GM19467 (cell line): Measurements from ENCODE around the gene RNF223.
A peak's percentile ranks its signal among the peaks of the same experiment; 100 is the strongest.

Source experiments
- ATAC-seq: cut with Tn5 transposase; IDR thresholded peaks from one replicate; pipeline ENCODE4 v1.9.1; 2021; ENCODE audit warnings: mild to moderate bottlenecking, moderate library complexity; ENCODE audit not compliant: unreplicated experiment

Gene RNF223

GRCh38 chr1:1047407-1047806 is 26.7 kb downstream of the RNF223 start:
- no peak for ATAC-seq

- ATAC-seq: no peak
Observed at GRCh38 chr1:1046767-1047166, 27.3 kb downstream of the RNF223 start.

DNA sequence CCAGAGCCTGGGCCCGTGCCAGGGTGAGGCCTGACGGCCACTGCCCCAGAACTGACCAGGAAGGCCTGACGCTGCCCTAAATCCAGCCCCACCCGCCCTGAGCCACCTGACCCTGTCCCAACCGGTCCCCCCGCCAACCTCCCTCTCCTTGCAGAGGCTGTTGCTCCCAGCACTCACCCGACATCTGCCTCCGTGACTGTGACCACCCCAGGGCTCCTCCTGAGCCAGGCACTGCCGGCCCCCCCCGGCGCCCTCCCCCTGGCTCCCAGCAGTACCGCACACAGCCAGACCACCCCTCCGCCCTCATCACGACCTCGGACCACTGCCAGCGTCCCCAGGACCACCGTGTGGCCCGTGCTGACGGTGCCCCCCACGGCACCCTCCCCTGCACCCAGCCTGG is 27.9 kb downstream of the RNF223 start:
- no peak for ATAC-seq

- ATAC-seq: no peak
Observed at GRCh38 chr1:1045129-1045528, 29.0 kb downstream of the RNF223 start.

GRCh38 chr1:1044455-1045078 is 29.5 kb downstream of the RNF223 start:
- no peak for ATAC-seq

DNA sequence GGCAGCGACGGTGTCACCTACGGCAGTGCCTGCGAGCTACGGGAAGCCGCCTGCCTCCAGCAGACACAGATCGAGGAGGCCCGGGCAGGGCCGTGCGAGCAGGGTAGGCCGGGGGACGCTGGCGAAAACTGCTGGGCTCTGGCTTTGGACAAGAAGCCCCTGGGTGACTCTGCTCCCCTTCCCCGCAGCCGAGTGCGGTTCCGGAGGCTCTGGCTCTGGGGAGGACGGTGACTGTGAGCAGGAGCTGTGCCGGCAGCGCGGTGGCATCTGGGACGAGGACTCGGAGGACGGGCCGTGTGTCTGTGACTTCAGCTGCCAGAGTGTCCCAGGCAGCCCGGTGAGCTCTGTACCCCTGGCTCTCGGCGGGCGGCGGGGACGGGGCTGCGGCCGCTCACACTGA is 30.2 kb downstream of the RNF223 start:
- ATAC-seq: no peak

- ATAC-seq: no peak
Observed at GRCh38 chr1:1043411-1043810, 30.7 kb downstream of the RNF223 start.

DNA sequence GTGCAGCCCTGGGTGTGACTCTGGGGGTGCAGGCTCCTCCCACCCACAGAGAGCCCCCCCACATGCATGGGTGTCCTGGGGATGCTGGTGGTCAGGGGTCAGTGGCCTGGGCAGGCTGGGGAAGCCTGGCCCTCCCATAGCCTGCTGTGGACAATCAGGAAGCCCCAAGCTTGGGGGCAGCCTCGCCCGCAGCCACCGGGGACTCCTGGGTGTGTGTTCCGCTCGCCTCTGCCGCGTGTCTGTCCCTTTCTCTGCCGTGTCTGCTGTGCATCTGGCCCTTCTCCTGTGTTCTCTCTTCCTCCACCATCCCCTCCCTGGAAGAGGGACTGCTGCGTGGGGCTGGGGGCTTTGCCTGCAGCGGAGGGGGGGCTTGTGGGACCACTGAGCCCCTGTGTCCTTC is 31.3 kb downstream of the RNF223 start:
- no peak for ATAC-seq

GRCh38 chr1:1041873-1042272 is 32.2 kb downstream of the RNF223 start:
- no peak for ATAC-seq

- ATAC-seq: no peak
Observed at GRCh38 chr1:1041092-1041523, 33.0 kb downstream of the RNF223 start.

GRCh38 chr1:1040004-1040991 is 33.8 kb downstream of the RNF223 start:
- no peak for ATAC-seq

GRCh38 chr1:1039145-1039910 is 34.8 kb downstream of the RNF223 start:
- no peak for ATAC-seq

DNA sequence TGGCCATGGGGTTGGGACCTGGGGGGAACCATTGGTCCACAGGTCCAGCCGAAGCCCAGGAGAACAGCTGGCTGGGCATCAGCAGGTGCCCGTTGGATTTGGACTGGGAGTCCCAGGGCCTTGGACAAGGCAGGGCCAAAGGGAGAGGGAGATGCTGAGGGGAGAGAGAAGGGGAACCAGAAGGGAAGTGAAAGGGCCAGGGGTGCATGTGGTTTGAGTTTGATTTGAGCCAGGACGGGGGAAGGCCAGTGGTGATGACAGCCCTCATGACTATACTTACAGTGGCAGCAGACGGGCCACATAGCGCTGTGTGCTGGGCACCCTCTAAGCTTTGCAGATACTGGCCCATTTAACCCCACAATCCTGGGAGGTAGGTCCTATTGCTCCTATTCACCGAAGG is 35.4 kb downstream of the RNF223 start:
- ATAC-seq: no peak

DNA sequence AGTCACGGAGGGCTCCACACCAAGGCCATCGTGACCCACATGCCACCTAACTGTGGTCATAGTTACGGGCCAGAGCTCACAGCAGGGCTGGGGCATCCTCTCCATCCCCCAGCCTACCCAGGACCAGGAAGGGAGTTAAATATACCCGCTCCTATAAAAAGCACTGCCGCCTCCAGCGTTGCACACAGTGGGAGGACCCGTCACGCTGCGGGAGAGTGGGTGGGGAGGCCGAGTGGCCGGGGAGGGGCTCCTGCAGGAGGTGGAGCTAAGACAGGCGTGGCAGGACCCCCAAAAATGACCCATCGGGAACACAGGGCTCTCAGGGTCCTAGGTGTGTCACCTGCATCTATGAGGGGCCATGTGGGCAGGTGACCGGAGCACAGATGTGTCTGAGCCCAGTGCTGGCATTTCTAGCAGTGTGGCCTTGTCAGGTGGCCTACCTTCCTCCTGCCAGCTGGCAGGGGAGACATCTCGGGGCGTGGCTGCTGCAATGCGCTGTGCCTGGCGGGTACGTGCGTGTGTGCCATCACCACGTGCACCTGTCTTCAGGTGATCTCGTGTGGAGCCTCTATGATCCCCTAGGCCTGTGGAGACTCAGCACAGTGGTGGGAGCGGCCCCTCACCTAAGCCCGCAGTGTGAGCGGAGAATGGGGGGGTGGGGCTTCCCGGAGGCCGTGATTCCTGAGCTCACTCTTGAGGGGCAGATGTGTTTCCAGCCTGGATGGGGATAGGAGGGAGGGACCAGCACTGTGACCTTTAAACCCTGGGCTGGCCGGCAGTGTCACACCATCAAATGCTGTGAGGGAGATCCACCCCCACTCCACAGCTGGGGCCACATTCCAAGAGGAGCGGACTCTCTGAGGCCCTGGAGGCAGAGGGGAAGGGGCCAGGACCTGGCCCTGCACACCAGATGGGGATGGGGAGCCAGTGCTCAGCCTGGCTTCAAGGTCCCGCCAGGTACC is 36.5 kb downstream of the RNF223 start:
- no peak for ATAC-seq

DNA sequence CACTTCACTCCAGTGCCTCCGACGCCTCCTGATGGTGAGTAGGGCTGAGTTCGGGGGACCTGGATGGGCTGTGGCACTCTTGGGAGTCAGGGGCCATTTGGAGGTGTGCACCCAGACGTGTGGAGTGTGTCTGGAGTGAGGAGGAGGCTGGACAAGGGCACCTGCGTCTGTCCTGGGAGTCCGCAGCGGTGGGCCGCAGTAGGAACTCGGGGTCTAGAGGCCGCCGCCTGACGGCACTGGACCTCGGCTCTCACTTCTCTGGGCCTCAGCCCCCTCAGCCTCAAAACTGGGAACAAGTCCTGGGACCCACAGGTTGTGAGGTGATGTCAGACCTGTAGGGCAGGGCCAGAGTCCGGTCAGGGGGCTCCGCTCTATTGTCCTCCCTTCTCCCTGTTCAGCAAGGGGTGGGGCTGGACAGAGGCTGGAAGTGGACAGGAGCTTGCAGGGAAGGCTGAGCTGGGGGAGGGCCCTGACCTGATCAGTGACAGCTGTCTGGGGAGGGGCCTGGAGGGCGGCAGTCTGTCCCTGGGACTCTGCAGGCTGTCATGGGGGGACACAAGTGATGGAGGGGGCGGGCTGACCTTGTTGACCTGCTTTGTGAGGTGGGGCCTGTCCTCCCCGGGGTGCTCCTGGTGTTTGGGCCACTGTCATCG is 38.7 kb downstream of the RNF223 start:
- no peak for ATAC-seq

GRCh38 chr1:1034439-1034781 is 39.7 kb downstream of the RNF223 start:
- ATAC-seq: no peak

DNA sequence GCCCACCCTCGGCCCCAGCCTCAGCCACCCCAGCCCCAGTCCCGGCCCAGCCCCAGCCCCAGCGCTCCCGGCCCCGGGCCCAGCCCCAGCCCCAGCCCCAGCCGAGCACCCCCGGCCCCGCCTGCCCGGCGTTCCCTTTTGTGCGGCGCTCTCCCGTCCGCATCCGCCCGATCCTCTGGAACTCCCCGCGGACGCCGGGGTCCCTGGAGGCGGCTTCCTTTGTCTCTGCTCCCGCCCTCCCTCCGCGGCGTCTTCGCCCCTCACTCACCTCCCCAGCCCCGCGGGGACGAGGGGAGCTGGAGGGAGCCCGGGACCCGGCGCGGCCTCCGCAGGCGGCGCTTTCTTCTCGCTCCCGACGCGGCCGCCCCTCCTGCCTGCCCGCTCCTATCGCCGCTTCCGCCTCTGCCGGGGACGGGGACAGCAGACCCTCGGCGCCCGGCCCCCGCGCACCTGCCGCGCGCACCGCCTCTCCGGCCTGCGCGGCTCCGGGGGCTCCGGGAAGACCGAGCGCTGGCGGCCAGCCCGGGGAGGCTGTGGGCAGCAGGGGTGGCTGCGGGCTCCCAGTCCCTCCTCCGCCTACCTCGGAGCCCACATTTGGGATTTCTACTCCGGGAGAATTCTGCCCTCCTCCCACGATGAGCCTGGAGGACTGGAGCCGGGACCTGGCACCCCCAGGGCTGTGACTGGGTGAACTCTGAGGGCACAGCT is 40.2 kb downstream of the RNF223 start:
- no peak for ATAC-seq

- ATAC-seq: peak; percentile 68
Observed at GRCh38 chr1:1033009-1033587, 41.0 kb downstream of the RNF223 start.

DNA sequence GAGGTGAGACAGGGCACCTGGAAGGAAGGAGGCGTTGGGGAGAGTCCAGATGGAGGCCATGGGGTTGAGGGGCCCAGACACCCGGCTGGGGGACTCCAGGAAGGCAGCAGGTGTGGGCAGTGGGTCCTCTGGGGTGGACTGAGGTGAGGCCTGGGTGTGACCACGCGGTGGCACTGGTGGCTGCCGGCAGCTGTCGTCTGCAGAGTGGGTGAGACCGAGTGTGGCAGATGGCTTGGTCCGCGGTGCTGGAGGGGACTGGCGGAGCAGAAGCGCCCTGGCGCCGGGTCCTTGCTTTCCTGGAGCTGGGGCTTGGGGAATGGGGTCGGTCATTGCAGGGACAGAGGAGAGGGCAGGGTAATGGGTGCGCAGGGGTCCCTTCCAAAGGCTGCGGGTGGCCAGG is 41.7 kb downstream of the RNF223 start:
- ATAC-seq: no peak
